ENCODE measurements around the gene LSM4.

Gene LSM4

DNA sequence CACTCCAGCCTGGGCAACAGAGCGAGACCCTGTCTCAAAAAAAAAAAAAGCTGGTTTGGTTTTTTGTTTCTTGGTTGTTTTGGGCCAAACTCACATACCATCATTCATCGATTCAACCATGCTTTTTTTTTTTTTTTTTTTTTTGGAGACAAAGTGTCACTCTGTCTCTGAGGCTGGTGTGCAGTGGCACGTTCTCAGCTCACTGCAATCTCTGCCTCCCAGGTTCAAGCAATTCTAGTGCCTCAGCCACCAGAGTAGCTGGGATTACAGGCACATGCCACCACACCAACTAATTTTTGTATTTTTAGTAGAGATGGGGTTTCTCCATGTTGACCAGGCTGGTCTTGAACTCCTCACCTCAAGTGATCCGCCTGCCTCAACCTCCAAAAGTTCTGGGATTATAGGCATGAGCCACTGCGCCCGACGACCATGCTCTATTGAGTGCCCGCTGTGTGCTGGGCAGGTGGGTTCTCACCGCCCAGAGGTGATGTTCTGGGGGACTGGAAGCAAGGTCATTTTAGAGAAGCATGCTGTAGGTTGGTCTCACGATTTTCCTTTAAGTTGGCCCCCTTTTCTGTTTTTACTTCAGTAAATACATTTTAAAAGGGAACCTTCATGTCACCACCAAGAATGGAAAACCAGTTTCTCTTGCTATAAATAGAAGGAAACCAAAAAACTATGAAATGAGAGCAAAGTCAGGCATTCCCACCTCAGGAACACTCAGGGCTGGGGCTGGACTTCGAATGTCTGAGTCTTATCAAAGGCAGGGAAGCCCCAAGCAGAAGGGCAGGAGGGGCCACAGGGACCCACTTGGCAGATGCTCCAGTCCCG lies 33.2 kb downstream of the LSM4 start:
- H3K36me3 ChIP-seq (ENCODE audit: control insufficient read depth, low read depth, low read length) = no peaks in the 10 kb centered on the region
- peaks cover 9% of the 10 kb centered on the region for H3K27me3 ChIP-seq (ENCODE audit: control insufficient read depth, insufficient read depth, low read length)
- no peak overlapping the region for H3K4me3 ChIP-seq (ENCODE audit: low read length)
- H3K9me3 ChIP-seq (ENCODE audit: control insufficient read depth, low read depth, low read length) = no peaks in the 10 kb centered on the region
- no peak overlapping the region for H3K9ac ChIP-seq (ENCODE audit: low read length)
- H3K4me1 ChIP-seq (ENCODE audit: control insufficient read depth, low read depth, low read length) = peaks cover 16% of the 10 kb centered on the region
- no peak overlapping the region for H3K27ac ChIP-seq (ENCODE audit: low read length)

DNA sequence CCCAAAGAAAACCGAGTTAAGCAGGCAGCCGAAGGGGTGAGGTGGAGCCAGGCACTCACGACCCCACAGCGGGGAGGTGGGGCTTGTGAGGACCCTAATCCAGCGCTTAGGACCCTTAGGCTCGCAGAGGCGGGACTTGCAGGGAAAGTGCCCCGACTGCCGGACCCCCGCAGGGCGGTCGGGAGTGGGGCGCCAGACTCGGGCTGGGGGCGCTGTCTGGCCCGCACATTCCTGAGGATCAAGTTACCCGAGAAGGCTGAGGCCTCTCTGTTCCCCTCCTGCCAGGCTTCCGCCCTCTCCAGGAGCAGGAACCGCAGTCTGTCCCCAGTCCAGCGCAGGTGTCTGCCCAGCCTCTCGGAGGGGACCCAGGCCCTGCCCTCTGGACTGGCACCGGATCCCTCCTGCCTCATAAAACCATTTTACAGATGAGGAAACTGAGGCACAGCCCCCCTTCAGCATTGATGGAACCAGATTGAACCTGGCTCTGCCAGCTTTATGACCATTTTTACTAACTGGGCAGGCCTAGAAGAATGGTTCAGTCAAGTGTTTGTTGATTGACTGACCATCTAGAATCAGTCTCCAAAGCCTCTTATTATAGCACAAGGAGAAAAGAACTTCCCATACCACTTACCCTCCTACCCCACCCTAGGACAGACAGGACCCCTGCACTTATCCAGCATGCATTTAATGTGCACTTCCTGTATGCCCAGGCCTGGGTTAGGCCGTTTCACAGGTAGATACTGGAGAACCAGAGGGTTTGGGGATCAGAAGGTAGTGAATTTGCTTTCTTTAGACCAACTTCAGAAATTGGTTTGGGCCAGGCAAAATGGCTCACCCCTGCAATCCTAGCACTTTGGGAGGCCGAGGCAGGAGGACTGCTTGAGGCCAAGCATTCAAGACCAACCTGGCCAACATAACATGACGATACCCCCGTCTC lies 34.8 kb downstream of the LSM4 start:
- Histone ChIP-seq H3K36me3 (ENCODE audit: control insufficient read depth, low read depth, low read length) (no peaks in the 10 kb centered on the region), H3K27ac (ENCODE audit: low read length) (no peak overlapping the region), H3K9me3 (ENCODE audit: control insufficient read depth, low read depth, low read length) (no peaks in the 10 kb centered on the region), H3K4me3 (ENCODE audit: low read length) (peak overlapping the region; percentile 44), H3K4me1 (ENCODE audit: control insufficient read depth, low read depth, low read length) (peaks cover 11% of the 10 kb centered on the region), H3K27me3 (ENCODE audit: control insufficient read depth, insufficient read depth, low read length) (peaks cover 9% of the 10 kb centered on the region), H3K9ac (ENCODE audit: low read length) (peak overlapping the region; percentile 13)

- H3K36me3 ChIP-seq (ENCODE audit: control insufficient read depth, low read depth, low read length) = no peaks in the 10 kb centered on the region
- no peak overlapping the region for H3K9ac ChIP-seq (ENCODE audit: low read length)
- H3K4me3 ChIP-seq (ENCODE audit: low read length) = peak overlapping the region; percentile 44
- peaks cover 9% of the 10 kb centered on the region for H3K27me3 ChIP-seq (ENCODE audit: control insufficient read depth, insufficient read depth, low read length)
- no peak overlapping the region for H3K27ac ChIP-seq (ENCODE audit: low read length)
- no peaks in the 10 kb centered on the region for H3K9me3 ChIP-seq (ENCODE audit: control insufficient read depth, low read depth, low read length)
- H3K4me1 ChIP-seq (ENCODE audit: control insufficient read depth, low read depth, low read length) = peaks cover 15% of the 10 kb centered on the region
Measured at GRCh38 chr19:18286973-18287635, 35.8 kb downstream of the LSM4 start.

- Histone ChIP-seq H3K9ac (ENCODE audit: low read length) (no peak overlapping the region), H3K36me3 (ENCODE audit: control insufficient read depth, low read depth, low read length) (no peaks in the 10 kb centered on the region), H3K27me3 (ENCODE audit: control insufficient read depth, insufficient read depth, low read length) (peaks cover 9% of the 10 kb centered on the region), H3K27ac (ENCODE audit: low read length) (no peak overlapping the region), H3K4me3 (ENCODE audit: low read length) (no peak overlapping the region), H3K4me1 (ENCODE audit: control insufficient read depth, low read depth, low read length) (peaks cover 15% of the 10 kb centered on the region), H3K9me3 (ENCODE audit: control insufficient read depth, low read depth, low read length) (no peaks in the 10 kb centered on the region)
Measured at GRCh38 chr19:18284712-18285360, 38.0 kb downstream of the LSM4 start.

- Histone ChIP-seq H3K4me3 (ENCODE audit: low read length) (no peak overlapping the region), H3K36me3 (ENCODE audit: control insufficient read depth, low read depth, low read length) (no peaks in the 10 kb centered on the region), H3K9ac (ENCODE audit: low read length) (no peak overlapping the region), H3K9me3 (ENCODE audit: control insufficient read depth, low read depth, low read length) (no peaks in the 10 kb centered on the region), H3K27me3 (ENCODE audit: control insufficient read depth, insufficient read depth, low read length) (peaks cover 9% of the 10 kb centered on the region), H3K4me1 (ENCODE audit: control insufficient read depth, low read depth, low read length) (peaks cover 17% of the 10 kb centered on the region), H3K27ac (ENCODE audit: low read length) (no peak overlapping the region)
Measured at GRCh38 chr19:18283338-18283737, 39.5 kb downstream of the LSM4 start.

DNA sequence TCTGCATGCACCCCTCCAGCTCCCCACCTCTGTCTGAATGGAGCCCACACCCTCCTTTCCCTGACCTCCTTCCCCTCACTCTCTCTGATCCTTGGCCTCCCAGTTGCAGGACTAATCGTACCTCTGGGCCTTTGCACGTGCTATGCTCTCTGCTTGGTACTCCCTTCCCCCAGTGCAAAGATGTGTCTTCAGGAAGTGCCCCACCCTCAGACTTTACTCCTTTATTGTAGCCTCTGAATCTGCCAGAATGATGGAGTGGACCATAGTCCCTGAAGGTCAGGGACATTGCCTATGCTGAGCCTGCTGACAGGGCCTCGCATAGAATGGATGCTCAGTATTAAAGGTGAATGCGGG lies 40.1 kb downstream of the LSM4 start:
- peak overlapping the region; percentile 93 for H3K9ac ChIP-seq (ENCODE audit: low read length)
- H3K27ac ChIP-seq (ENCODE audit: low read length) = peak overlapping the region; percentile 97
- peaks cover 9% of the 10 kb centered on the region for H3K27me3 ChIP-seq (ENCODE audit: control insufficient read depth, insufficient read depth, low read length)
- peaks cover 13% of the 10 kb centered on the region for H3K4me1 ChIP-seq (ENCODE audit: control insufficient read depth, low read depth, low read length)
- H3K4me3 ChIP-seq (ENCODE audit: low read length) = peak overlapping the region; percentile 62
- no peaks in the 10 kb centered on the region for H3K36me3 ChIP-seq (ENCODE audit: control insufficient read depth, low read depth, low read length)
- no peaks in the 10 kb centered on the region for H3K9me3 ChIP-seq (ENCODE audit: control insufficient read depth, low read depth, low read length)

DNA sequence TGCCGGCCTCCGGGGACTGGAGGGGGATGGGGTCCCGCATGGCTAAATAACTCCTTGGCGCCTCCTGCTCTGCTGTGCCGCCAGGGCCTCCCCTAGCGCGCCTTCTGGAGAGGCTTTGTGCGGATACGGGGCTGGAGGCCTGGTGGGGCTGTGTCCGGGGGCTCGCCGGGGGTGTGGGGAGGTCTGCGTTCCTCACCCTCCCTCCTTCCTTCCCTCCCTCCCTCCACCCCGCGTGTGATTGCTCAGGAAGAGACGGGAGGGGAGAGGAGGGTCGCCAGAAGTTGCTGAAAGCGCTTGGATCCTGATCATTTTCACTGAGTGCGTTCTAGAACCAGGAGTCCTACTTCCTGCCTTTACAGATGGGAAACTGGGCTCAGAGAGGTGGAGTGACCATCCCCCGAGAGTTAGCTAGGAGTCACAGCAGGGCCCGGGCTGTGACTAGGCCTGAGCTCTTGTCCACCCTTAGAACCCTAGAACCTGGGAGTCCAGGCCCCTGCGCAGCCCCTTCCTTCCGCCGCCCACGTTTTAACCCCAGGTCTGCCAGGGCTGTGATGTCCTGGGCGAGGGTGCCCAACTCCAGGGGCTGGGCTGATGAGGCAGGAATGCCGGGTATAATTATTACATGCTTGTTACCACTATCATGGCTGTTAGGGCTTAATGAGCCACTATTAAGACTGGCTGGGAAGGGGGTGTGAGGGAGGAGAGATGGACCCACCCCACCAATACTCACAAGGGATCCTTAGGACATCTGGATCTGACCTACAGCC lies 40.7 kb downstream of the LSM4 start:
- no peaks in the 10 kb centered on the region for H3K36me3 ChIP-seq (ENCODE audit: control insufficient read depth, low read depth, low read length)
- no peaks in the 10 kb centered on the region for H3K9me3 ChIP-seq (ENCODE audit: control insufficient read depth, low read depth, low read length)
- peak overlapping the region; percentile 62 for H3K4me3 ChIP-seq (ENCODE audit: low read length)
- H3K27ac ChIP-seq (ENCODE audit: low read length) = peak overlapping the region; percentile 97
- H3K9ac ChIP-seq (ENCODE audit: low read length) = peak overlapping the region; percentile 93
- H3K27me3 ChIP-seq (ENCODE audit: control insufficient read depth, insufficient read depth, low read length) = peaks cover 9% of the 10 kb centered on the region
- peaks cover 10% of the 10 kb centered on the region for H3K4me1 ChIP-seq (ENCODE audit: control insufficient read depth, low read depth, low read length)

GRCh38 chr19:18281082-18282020 lies 41.5 kb downstream of the LSM4 start, which contains the start of gene JUND:
Gene JUND, minus strand, starts transcription at chr19:18281622. Its CDS starts 138 bp downstream, at chr19:18281484.
- peak within 1 kb of the TSS; percentile 97 for H3K27ac ChIP-seq (ENCODE audit: low read length)

DNA sequence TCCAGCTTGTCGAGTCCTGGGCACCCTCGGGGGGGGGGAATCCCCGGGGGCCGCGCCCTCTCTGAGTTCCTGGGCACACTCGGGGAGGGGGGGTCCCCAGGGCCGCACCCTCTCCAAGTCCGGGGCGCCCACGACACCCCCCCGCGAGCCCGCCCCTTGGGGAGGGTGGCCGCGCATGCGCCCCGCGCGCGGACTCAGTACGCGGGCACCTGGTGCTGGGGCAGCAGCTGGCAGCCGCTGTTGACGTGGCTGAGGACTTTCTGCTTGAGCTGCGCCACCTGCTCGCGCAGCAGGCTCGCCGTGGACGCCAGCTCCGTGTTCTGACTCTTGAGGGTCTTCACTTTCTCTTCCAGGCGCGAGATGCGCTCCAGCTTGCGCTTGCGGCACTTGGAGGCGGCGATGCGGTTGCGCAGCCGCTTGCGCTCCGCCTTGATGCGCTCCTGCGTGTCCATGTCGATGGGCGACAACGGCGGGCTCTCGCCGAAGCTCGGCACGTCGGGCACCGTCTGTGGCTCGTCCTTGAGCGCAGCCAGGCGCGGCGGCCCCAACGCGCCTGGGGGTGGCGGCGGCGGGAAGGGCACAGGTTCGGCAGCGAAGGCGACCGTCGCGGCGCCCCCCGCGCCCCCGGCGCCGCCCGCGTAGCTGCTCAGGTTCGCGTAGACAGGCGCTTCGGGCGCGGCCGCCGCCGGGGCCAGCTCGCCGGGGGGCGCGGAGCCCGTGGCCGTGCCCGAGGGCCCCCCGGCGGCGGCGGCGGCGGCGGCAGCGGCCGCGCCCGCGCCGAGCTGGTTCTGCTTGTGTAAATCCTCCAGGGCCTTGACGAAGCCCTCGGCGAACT lies 42.4 kb downstream of the LSM4 start:
- peaks cover 10% of the 10 kb centered on the region for H3K4me1 ChIP-seq (ENCODE audit: control insufficient read depth, low read depth, low read length)
- no peak overlapping the region for H3K27ac ChIP-seq (ENCODE audit: low read length)
- H3K36me3 ChIP-seq (ENCODE audit: control insufficient read depth, low read depth, low read length) = no peaks in the 10 kb centered on the region
- H3K4me3 ChIP-seq (ENCODE audit: low read length) = peak overlapping the region; percentile 87
- no peaks in the 10 kb centered on the region for H3K9me3 ChIP-seq (ENCODE audit: control insufficient read depth, low read depth, low read length)
- H3K27me3 ChIP-seq (ENCODE audit: control insufficient read depth, insufficient read depth, low read length) = no peaks in the 10 kb centered on the region
- H3K9ac ChIP-seq (ENCODE audit: low read length) = peak overlapping the region; percentile 93

More at GRCh38 chr19:18281082-18282020, 41.5 kb downstream of the LSM4 start, which contains the start of gene JUND:
- H3K27me3 ChIP-seq (ENCODE audit: control insufficient read depth, insufficient read depth, low read length) = peaks cover under 1% of the 10 kb centered on the region
- no peaks in the 10 kb centered on the region for H3K36me3 ChIP-seq (ENCODE audit: control insufficient read depth, low read depth, low read length)
- H3K4me1 ChIP-seq (ENCODE audit: control insufficient read depth, low read depth, low read length) = peaks cover 10% of the 10 kb centered on the region
- H3K9me3 ChIP-seq (ENCODE audit: control insufficient read depth, low read depth, low read length) = no peaks in the 10 kb centered on the region
- H3K4me3 ChIP-seq (ENCODE audit: low read length) = peak within 1 kb of the TSS; percentile 87
- peak within 1 kb of the TSS; percentile 93 for H3K9ac ChIP-seq (ENCODE audit: low read length)

Data from iPS-18a (cell line).